Thyroid gland (tissue), 4 donors: Measurements from ENCODE around the gene OST4. TPM values are rescaled to one million over a fixed set of nuclear protein-coding genes. Genes with fewer than 3 reads are reported as not detected.

Source experiments
- DNase-seq, 2 donors: peaks; one replicate each; pipeline ENCODE4 v3.0.0-alpha.2; 2019
- H3K27ac ChIP-seq, 3 donors: fragments of 200-600 bp; sonication (generic); 1 replicate in 2 of 3; 2 replicates in 1 of 3; pipeline ENCODE4 v1.5.1; 2016 to 2019; ENCODE audit warnings: mild to moderate bottlenecking in 1 of 3, moderate library complexity in 1 of 3
- H3K27me3 ChIP-seq: fragments of 200-600 bp; sonication (generic); one replicate; pipeline ENCODE4 v1.5.1; 2019
- H3K36me3 ChIP-seq, 2 donors: fragments of 200-600 bp; sonication (generic); one replicate each; pipeline ENCODE4 v1.5.1; 2016 to 2019
- H3K4me1 ChIP-seq, 2 donors: fragments of 200-600 bp; sonication (generic); one replicate each; pipeline ENCODE4 v1.5.1; 2017 to 2019
- H3K4me3 ChIP-seq, 3 donors: fragments of 200-600 bp; sonication (generic); replicated peaks in 1 of 3; 1 replicate in 2 of 3; 2 replicates in 1 of 3; pipeline ENCODE4 v1.5.1; 2016; ENCODE audit warnings: mild to moderate bottlenecking in 1 of 3
- H3K9me3 ChIP-seq: fragments of 200-600 bp; sonication (generic); one replicate; pipeline ENCODE4 v1.5.1; 2017
- POLR2A ChIP-seq, 2 donors: fragments of 450-650 bp; IDR thresholded peaks; one replicate each; pipeline ENCODE4 v1.6.1; 2017; ENCODE audit warnings: antibody characterized with exemption in 2 of 2, mild to moderate bottlenecking in 2 of 2, moderate library complexity in 1 of 2
- WGBS, 2 donors: methylation state at CpG; one replicate each; pipeline ENCODE4 v1.1.5; 2017; 5-methylcytosine and 5-hydroxymethylcytosine counted together
- intact Hi-C: fragments of 100-400 bp; cut with DNase I; formaldehyde crosslinking; loops from one replicate; pipeline ENCODE4 v1.15.1; 2023
- total RNA-seq, 4 donors: library from RNA; depleted of rRNA; stranded (reverse); fragments of >200 nt; gene quantifications; one replicate each; pipeline ENCODE4 v1.2.3, GENCODE V29; 2016
- TF ChIP-seq, protein P1 (sequence below), 6 experiments: fragments of 200-600 bp in 3 of 6; fragments of 450-650 bp in 3 of 6; sonication (generic) in 3 of 6; IDR thresholded peaks; one replicate each; pipeline ENCODE4 v1.5.1; 2016 to 2019; ENCODE audit warnings: antibody characterized with exemption in 6 of 6, mild to moderate bottlenecking in 2 of 6, inconsistent platforms in 1 of 6, moderate library complexity in 1 of 6

OST4 gene
- total RNA-seq, 4 donors from 2014 or later, result 235 to 467 (median 261) TPM

DNA sequence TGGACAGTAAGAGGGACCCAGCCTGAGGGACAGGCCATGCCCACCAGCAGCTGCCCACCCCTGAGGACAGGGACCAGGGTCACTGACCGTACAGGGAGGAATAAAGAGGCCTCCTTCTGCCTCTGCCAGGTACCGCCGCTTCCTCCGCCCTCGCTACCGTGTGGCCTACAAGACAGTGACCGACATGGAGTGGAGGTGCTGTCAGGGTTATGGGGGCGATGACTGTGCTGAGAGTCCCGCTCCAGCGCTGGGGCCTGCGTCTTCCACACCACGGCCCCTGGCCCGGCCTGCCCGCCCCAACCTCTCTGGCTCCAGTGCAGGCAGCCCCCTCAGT is 9.1 kb upstream of the OST4 start:
- TF ChIP-seq, protein P1, sequence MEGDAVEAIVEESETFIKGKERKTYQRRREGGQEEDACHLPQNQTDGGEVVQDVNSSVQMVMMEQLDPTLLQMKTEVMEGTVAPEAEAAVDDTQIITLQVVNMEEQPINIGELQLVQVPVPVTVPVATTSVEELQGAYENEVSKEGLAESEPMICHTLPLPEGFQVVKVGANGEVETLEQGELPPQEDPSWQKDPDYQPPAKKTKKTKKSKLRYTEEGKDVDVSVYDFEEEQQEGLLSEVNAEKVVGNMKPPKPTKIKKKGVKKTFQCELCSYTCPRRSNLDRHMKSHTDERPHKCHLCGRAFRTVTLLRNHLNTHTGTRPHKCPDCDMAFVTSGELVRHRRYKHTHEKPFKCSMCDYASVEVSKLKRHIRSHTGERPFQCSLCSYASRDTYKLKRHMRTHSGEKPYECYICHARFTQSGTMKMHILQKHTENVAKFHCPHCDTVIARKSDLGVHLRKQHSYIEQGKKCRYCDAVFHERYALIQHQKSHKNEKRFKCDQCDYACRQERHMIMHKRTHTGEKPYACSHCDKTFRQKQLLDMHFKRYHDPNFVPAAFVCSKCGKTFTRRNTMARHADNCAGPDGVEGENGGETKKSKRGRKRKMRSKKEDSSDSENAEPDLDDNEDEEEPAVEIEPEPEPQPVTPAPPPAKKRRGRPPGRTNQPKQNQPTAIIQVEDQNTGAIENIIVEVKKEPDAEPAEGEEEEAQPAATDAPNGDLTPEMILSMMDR (IDR thresholded peaks at IDR 0.05), result no peak
- no peak for TF ChIP-seq POLR2A (IDR thresholded peaks at IDR 0.05)
- Histone ChIP-seq H3K27me3 (no peaks in the 10 kb centered on the region), H3K4me3 (no peak overlapping the region), H3K27ac (peak overlapping the region in 1 of 3 donors; percentile 67), H3K9me3 (no peaks in the 10 kb centered on the region), H3K4me1 (peaks cover 13 to 23% of the 10 kb centered on the region in 2 donors), H3K36me3 (no peaks in the 10 kb centered on the region)
- DNase-seq, result no peak
- intact Hi-C loops, result no loop called here
- 82 to 92% methylated on average over 13 to 14 of the region's 14 CpGs for WGBS, 2 donors

GRCh38 chr2:27080140-27080469 is 8.7 kb upstream of the OST4 start:
- H3K4me1 ChIP-seq, result peaks cover 10 to 19% of the 10 kb centered on the region in 2 donors
- no peaks in the 10 kb centered on the region for H3K9me3 ChIP-seq
- 70 to 82% methylated on average over 4 to 6 of the region's 7 CpGs for WGBS, 2 donors
- TF ChIP-seq, protein P1 (IDR thresholded peaks at IDR 0.05), result no peak
- no peak for TF ChIP-seq POLR2A (IDR thresholded peaks at IDR 0.05)
- H3K4me3 ChIP-seq, result no peak overlapping the region
- no peaks in the 10 kb centered on the region for H3K36me3 ChIP-seq
- H3K27ac ChIP-seq, result peak overlapping the region in 1 of 3 donors; percentile 25
- intact Hi-C loops, result no loop called here
- H3K27me3 ChIP-seq, result no peaks in the 10 kb centered on the region
- no peak for DNase-seq

GRCh38 chr2:27079233-27080139 is 8.0 kb upstream of the OST4 start:
- Histone ChIP-seq H3K4me3 (peak overlapping the region in 1 of 3 donors; percentile 30), H3K36me3 (no peaks in the 10 kb centered on the region), H3K27me3 (no peaks in the 10 kb centered on the region), H3K9me3 (no peaks in the 10 kb centered on the region), H3K27ac (peak overlapping the region; percentile 60 to 67 (median 63)), H3K4me1 (peaks cover 10 to 22% of the 10 kb centered on the region in 2 donors)
- TF ChIP-seq POLR2A (IDR thresholded peaks at IDR 0.05), result no peak
- TF ChIP-seq, protein P1 (IDR thresholded peaks at IDR 0.05), result no peak
- intact Hi-C loops, result no loop called here
- DNase-seq, result no peak
- WGBS, 2 donors, result 69 to 83% methylated on average over 9 of the region's 14 CpGs

DNA sequence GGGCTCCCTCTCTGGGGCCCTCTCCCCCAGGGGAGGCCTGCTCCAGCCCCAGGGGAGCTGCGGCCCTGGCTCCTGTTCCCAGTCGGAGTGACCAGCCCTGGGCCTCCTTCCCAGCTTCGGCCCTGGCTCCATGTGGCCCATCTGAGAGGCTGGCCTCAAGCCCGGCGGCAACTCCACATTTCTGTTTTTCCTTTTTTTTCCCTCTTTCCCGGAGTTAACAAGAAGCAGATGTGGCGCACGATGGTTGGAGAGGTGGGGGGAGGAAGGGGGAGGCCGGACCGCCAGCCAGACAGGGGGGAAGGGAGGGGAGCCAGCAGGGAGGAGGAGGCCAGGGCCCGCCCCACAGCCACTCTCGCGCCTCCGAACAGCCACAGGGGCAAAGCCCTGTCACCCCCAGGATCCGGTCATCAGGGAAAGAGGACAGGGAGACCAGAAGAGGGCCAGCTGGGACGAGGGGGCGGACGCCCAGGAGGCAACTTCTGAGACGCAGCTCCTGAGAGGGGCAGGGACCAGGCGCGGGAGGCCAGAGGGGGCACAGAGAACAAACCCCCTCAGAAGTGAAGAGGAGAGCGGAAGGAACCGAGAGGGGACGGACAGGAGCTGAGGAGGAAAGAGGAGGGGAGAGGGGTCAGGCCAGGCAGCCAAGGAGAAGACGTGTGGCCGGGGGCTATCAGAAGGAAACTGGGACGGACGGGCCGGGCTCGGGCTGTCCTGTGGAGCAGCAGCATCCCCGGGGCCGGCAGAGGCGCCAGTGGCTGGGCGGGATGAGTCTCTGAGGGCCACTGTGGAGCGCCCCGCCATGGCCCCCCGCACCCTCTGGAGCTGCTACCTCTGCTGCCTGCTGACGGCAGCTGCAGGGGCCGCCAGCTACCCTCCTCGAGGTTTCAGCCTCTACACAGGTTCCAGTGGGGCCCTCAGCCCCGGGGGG is 7.1 kb upstream of the OST4 start, which contains the start of gene EMILIN1:
Gene EMILIN1 (plus strand): TSS at position 349 of the 928 bp plus-strand sequence. CDS start 451 bp downstream, at position 800.
- H3K27me3 ChIP-seq, result no peaks in the 10 kb centered on the region
- TF ChIP-seq POLR2A (IDR thresholded peaks at IDR 0.05), result peak in 1 of 2 donors; percentile 16
- TF ChIP-seq, protein P1 (IDR thresholded peaks at IDR 0.05), result no peak
- H3K9me3 ChIP-seq, result no peaks in the 10 kb centered on the region
- peak; percentile 43 to 45 for DNase-seq
- intact Hi-C loops, result no loop called here
- H3K27ac ChIP-seq, result peak within 1 kb of the TSS; percentile 60 to 67 (median 63)
- 30 to 36% methylated on average over 30 to 33 of the region's 41 CpGs for WGBS, 2 donors
- no peaks in the 10 kb centered on the region for H3K36me3 ChIP-seq
- peaks cover 10 to 24% of the 10 kb centered on the region in 2 donors for H3K4me1 ChIP-seq
- H3K4me3 ChIP-seq, result peak within 1 kb of the TSS in 1 of 3 donors; percentile 30
